ENCODE measurements around the gene PDE8B.

GRCh38 chr5:77369566-77369965, 159.1 kb downstream of the PDE8B start:
- TF ChIP-seq POLR2AphosphoS5 (IDR thresholded peaks at IDR 0.05; ENCODE audit: borderline replicate concordance, low read depth, low read length), result no peak
- TF ChIP-seq EZH2 (IDR thresholded peaks at IDR 0.05), result no peak

Measured in SK-N-MC (cell line).